HepG2 (cell line): ENCODE data around the gene APBB2. TPM values are rescaled to one million over a fixed set of nuclear protein-coding genes. Genes with fewer than 3 reads are reported as not detected.

ENCODE experiments used
- ATAC-seq: fragments of 200-7000 bp; cut with Tn5 transposase; 3 replicates; pipeline ENCODE4 v1.9.1; 2020; ENCODE audit warnings: mild to moderate bottlenecking, moderate library complexity
- BruUV-seq: library from RNA; stranded (reverse); fragments of 400-500 nt; replicated peaks from 2 replicates; lab custom pipeline; 2021; lab: Mats Ljungman, UMichigan
- CTCF ChIA-PET: fragments of 300-600 bp; formaldehyde crosslinking; extraction: SDS; loops from one replicate; lab custom pipeline; 2021; ENCODE audit warnings: low total read pairs, inconsistent platforms, low intra/inter-chr PET ratio; lab: Yijun Ruan, JAX
- POLR2A ChIA-PET: fragments of 350-600 bp; sonication (Branson Sonifier 250); formaldehyde crosslinking; loops from one replicate; lab custom pipeline; 2020; ENCODE audit warnings: antibody characterized with exemption, inconsistent platforms; lab: Yijun Ruan, JAX
- DNase-seq: peaks from one replicate; pipeline ENCODE4 v3.0.0-alpha.2; 2015; ENCODE audit warnings: low spot score
- FAIRE-seq: peaks from 3 replicates; lab custom pipeline; 2011; peaks lifted over from hg19 to GRCh38; lab: Jason Lieb, UNC
- H2AFZ ChIP-seq: one replicate; pipeline ENCODE4 v1.6.1; 2011; ENCODE audit warnings: low read length, inconsistent platforms
- H3K27ac ChIP-seq: fragments of 300-600 bp; 3 replicates; pipeline ENCODE4 v1.8.0; 2011; ENCODE audit warnings: mixed run types, mild to moderate bottlenecking, mixed read lengths, low read length, inconsistent platforms; ENCODE audit not compliant: insufficient read depth; ENCODE audit errors: extremely low read length
- H3K27me3 ChIP-seq, 2 experiments: fragments of 200-600 bp in 1 of 2; 2 replicates in 1 of 2; 3 replicates in 1 of 2; pipeline versions ENCODE4 v1.6.0 to v1.8.0; 2011; ENCODE audit warnings: low read length in 2 of 2, mild to moderate bottlenecking in 2 of 2, moderate library complexity in 2 of 2, inconsistent platforms in 1 of 2; ENCODE audit not compliant: insufficient read depth in 2 of 2, control insufficient read depth in 1 of 2
- H3K36me3 ChIP-seq, 2 experiments: fragments of 200-600 bp in 1 of 2; replicated peaks in 1 of 2; 2 replicates in 1 of 2; 3 replicates in 1 of 2; pipeline versions ENCODE4 v1.5.1 to v1.8.0; 2011; ENCODE audit warnings: low read length in 2 of 2, inconsistent platforms in 1 of 2; ENCODE audit not compliant: insufficient read depth in 2 of 2, control insufficient read depth in 1 of 2
- H3K4me1 ChIP-seq: 2 replicates; pipeline ENCODE4 v1.5.1; 2012; ENCODE audit warnings: low read length, inconsistent platforms; ENCODE audit not compliant: insufficient read depth
- H3K4me2 ChIP-seq: 2 replicates; pipeline ENCODE4 v1.6.0; 2011; ENCODE audit warnings: low read depth, low read length, inconsistent platforms
- H3K4me3 ChIP-seq, 3 experiments: fragments of 200-600 bp in 1 of 3; sonication (generic), shearing (Covaris generic) in 1 of 3; replicated peaks in 1 of 3; 2 replicates each; pipeline ENCODE4 v1.5.1; 2011 to 2016; ENCODE audit warnings: low read length in 3 of 3, inconsistent platforms in 2 of 3, low read depth in 2 of 3, mild to moderate bottlenecking in 2 of 3, control low read depth in 1 of 3, mixed read lengths in 1 of 3; ENCODE audit not compliant: insufficient read depth in 1 of 3
- H3K79me2 ChIP-seq: one replicate; pipeline ENCODE4 v1.6.1; 2011; ENCODE audit warnings: low read length, inconsistent platforms; ENCODE audit not compliant: insufficient read depth
- H3K9ac ChIP-seq: 2 replicates; pipeline ENCODE4 v1.6.0; 2011; ENCODE audit warnings: mild to moderate bottlenecking, low read depth, low read length, inconsistent platforms; ENCODE audit not compliant: insufficient read depth
- H3K9me3 ChIP-seq: 2 replicates; pipeline ENCODE4 v1.5.1; 2012; ENCODE audit warnings: mild to moderate bottlenecking, low read length
- H4K20me1 ChIP-seq: 2 replicates; pipeline ENCODE4 v1.6.0; 2011; ENCODE audit warnings: inconsistent platforms, mild to moderate bottlenecking, low read length, moderate library complexity; ENCODE audit not compliant: insufficient read depth
- KIAA2018 ChIP-seq: sonication (generic); formaldehyde crosslinking; IDR thresholded peaks from 2 replicates; pipeline ENCODE4 v1.5.0; 2020; ENCODE audit warnings: mild to moderate bottlenecking, missing genetic modification reagents, borderline replicate concordance
- ZEB1 ChIP-seq: IDR thresholded peaks from 2 replicates; pipeline ENCODE4 v1.6.1; 2012; ENCODE audit warnings: mild to moderate bottlenecking, low read depth, inconsistent platforms; ENCODE audit not compliant: insufficient replicate concordance
- WGBS: methylation state at CpG from one replicate; pipeline ENCODE4 v1.1.6; 2017; ENCODE audit warnings: low lambda C conversion rate; 5-methylcytosine and 5-hydroxymethylcytosine counted together
- in situ Hi-C: cut with HindIII; loops from 2 replicates; pipeline ENCODE4 v1.10.0; 2017; ENCODE audit warnings: low pct_unique_long_range_greater_than_20kb; ENCODE audit not compliant: extremely low pct_ligation_motif_present
- intact Hi-C: fragments of 100-400 bp; cut with micrococcal nuclease; formaldehyde crosslinking; loops from one replicate; pipeline ENCODE4 v1.10.0; 2022; ENCODE audit not compliant: unreplicated experiment
- polyA plus RNA-seq, 8 experiments: library from polyadenylated mRNA; depleted of rRNA in 3 of 8; stranded (reverse) in 7 of 8; unstranded in 1 of 8; fragments of >200 nt; fragmentation: Illumina TruSeq in 4 of 8; extraction: Trizol in 4 of 8; gene quantifications; 2 replicates each; pipeline versions ENCODE4 v1.2.1 to v1.2.3, GENCODE V29; 2011 to 2016; ENCODE audit warnings: low read depth in 4 of 8, missing spikeins in 1 of 8, mixed read lengths in 1 of 8; ENCODE audit not compliant: insufficient read depth in 1 of 8
- total RNA-seq, 5 experiments: library from RNA; depleted of rRNA; stranded (reverse); fragments of >200 nt; fragmentation: Illumina TruSeq; extraction: Trizol; gene quantifications; 2 replicates each; pipeline ENCODE4 v1.2.3, GENCODE V29; 2016; ENCODE audit warnings: low read depth in 1 of 5

Gene APBB2
- total and polyA plus RNA-seq, 2 of the 13 experiments (the other 11 are each of a cell fraction or from before 2014, with no cell fraction given) = 11.7 to 17.0 TPM

- ChIA-PET POLR2A (interaction anchor here (2.0 kb wide), 2 partner anchors 10 to 83 kb away, joined by 6 to 7 read pairs; no protein-coding TSS in a partner anchor), CTCF (no interaction called here)
- H4K20me1 ChIP-seq = no peaks in the 10 kb centered on the region
- BruUV-seq = no TSS peak
- no peak overlapping the region for H3K9ac ChIP-seq
- ATAC-seq (no peak), FAIRE-seq (peak; percentile 26), DNase-seq (no peak)
- H3K4me2 ChIP-seq = 0 out of 2 replicates have a peak overlapping the region, but pooled peaks have one; percentile 18
- H3K27ac ChIP-seq = no peak overlapping the region
- no peak overlapping the region for H3K4me3 ChIP-seq
- in situ Hi-C loops = no loop called here
- H3K36me3 ChIP-seq = no peaks in the 10 kb centered on the region
- H3K27me3 ChIP-seq = no peaks in the 10 kb centered on the region
- 53% methylated on average over 3 of the region's 3 CpGs for WGBS
- H2AFZ ChIP-seq = no peak overlapping the region
- H3K79me2 ChIP-seq = peaks cover 2% of the 10 kb centered on the region
- peaks cover 74% of the 10 kb centered on the region for H3K4me1 ChIP-seq
- intact Hi-C loops = loop anchor here (2.0 kb wide), 1 partner anchor 25 kb away; no protein-coding TSS in a partner anchor
- TF ChIP-seq ZEB1 = no peak
- TF ChIP-seq KIAA2018 (CRISPR knock-in tag) = 0 out of 2 replicates have a peak, but pooled peaks have one; percentile 42
- H3K9me3 ChIP-seq = no peaks in the 10 kb centered on the region
These were observed 80.8 kb downstream of the APBB2 start for GRCh38 chr4:41133454-41134018.
